SK-N-SH (cell line): Measurements from ENCODE around the gene PLD4. TPM values are rescaled to one million over a fixed set of nuclear protein-coding genes. Genes with fewer than 3 reads are reported as not detected.

Experiments used
- CTCF ChIA-PET: fragments of 300-600, 350-600 bp; formaldehyde crosslinking; extraction: SDS; loops from one replicate; lab custom pipeline; 2021; lab: Yijun Ruan, JAX
- POLR2A ChIA-PET: fragments of 350-600 bp; sonication (Branson Sonifier 250); formaldehyde crosslinking; extraction: SDS; loops from one replicate; lab custom pipeline; 2020; ENCODE audit warnings: antibody characterized with exemption, inconsistent platforms; lab: Yijun Ruan, JAX
- DNase-seq: peaks from one replicate; pipeline ENCODE4 v3.0.0; 2012
- H2AFZ ChIP-seq: fragments of 200-600 bp; sonication (generic); 2 replicates; pipeline ENCODE4 v1.8.1; 2016; ENCODE audit warnings: antibody characterized with exemption, mild to moderate bottlenecking, low read depth
- H3F3A ChIP-seq: fragments of 200-600 bp; sonication (generic); replicated peaks from 2 replicates; pipeline ENCODE3; 2016; ENCODE audit warnings: antibody characterized with exemption, mild to moderate bottlenecking; ENCODE audit not compliant: insufficient read depth
- H3K27ac ChIP-seq, 2 experiments: fragments of 200-500 bp in 1 of 2; fragments of 200-600 bp in 1 of 2; sonication (Bioruptor generic) in 1 of 2; sonication (generic), shearing (Covaris generic) in 1 of 2; 2 replicates each; pipeline versions ENCODE4 v1.5.1 to v1.6.1; 2014 to 2016; ENCODE audit warnings: low read depth in 2 of 2, inconsistent platforms in 1 of 2, low read length in 1 of 2, mild to moderate bottlenecking in 1 of 2, mixed read lengths in 1 of 2
- H3K27me3 ChIP-seq: fragments of 200-600 bp; sonication (generic), shearing (Covaris generic); 2 replicates; pipeline ENCODE4 v1.6.1; 2016; ENCODE audit warnings: mixed run types; ENCODE audit not compliant: insufficient read depth
- H3K36me3 ChIP-seq, 2 experiments: fragments of 200-500 bp in 1 of 2; fragments of 200-600 bp in 1 of 2; sonication (Bioruptor generic) in 1 of 2; sonication (generic) in 1 of 2; replicated peaks in 1 of 2; 2 replicates each; pipeline versions ENCODE3 to v1.5.1; 2014 to 2016; ENCODE audit warnings: low read length in 1 of 2, mild to moderate bottlenecking in 1 of 2; ENCODE audit not compliant: insufficient read depth in 2 of 2, control insufficient read depth in 1 of 2
- H3K4me1 ChIP-seq, 2 experiments: fragments of 200-500 bp in 1 of 2; fragments of 200-600 bp in 1 of 2; sonication (Bioruptor generic) in 1 of 2; sonication (generic), shearing (Covaris generic) in 1 of 2; 2 replicates each; pipeline versions ENCODE4 v1.5.1 to v1.6.1; 2014 to 2016; ENCODE audit warnings: low read depth in 1 of 2, low read length in 1 of 2, mixed run types in 1 of 2; ENCODE audit not compliant: insufficient read depth in 2 of 2, control insufficient read depth in 1 of 2
- H3K4me2 ChIP-seq: fragments of 200-600 bp; sonication (generic), shearing (Covaris generic); 2 replicates; pipeline ENCODE4 v1.6.1; 2017; ENCODE audit warnings: mixed run types
- H3K4me3 ChIP-seq, 2 experiments: fragments of 200-500 bp in 1 of 2; fragments of 200-600 bp in 1 of 2; sonication (Bioruptor generic) in 1 of 2; sonication (generic), shearing (Covaris generic) in 1 of 2; 2 replicates each; pipeline versions ENCODE4 v1.5.1 to v1.8.1; 2014 to 2016; ENCODE audit warnings: low read depth in 2 of 2, inconsistent platforms in 1 of 2, low read length in 1 of 2, mild to moderate bottlenecking in 1 of 2, mixed read lengths in 1 of 2, moderate library complexity in 1 of 2
- H3K79me2 ChIP-seq: fragments of 200-600 bp; sonication (generic); 2 replicates; pipeline ENCODE4 v1.8.1; 2017; ENCODE audit warnings: mild to moderate bottlenecking; ENCODE audit not compliant: insufficient read depth
- H3K9ac ChIP-seq: fragments of 200-600 bp; sonication (generic); 2 replicates; pipeline ENCODE4 v1.6.1; 2017; ENCODE audit warnings: mixed run types
- H3K9me2 ChIP-seq: fragments of 200-600 bp; sonication (generic); 2 replicates; pipeline ENCODE4 v1.6.1; 2017; ENCODE audit warnings: mixed run types
- H3K9me3 ChIP-seq: fragments of 200-600 bp; sonication (generic); 2 replicates; pipeline ENCODE4 v1.6.1; 2017; ENCODE audit warnings: mixed run types, mild to moderate bottlenecking, moderate library complexity
- H4K20me1 ChIP-seq: fragments of 200-600 bp; sonication (generic); 2 replicates; pipeline ENCODE4 v1.6.1; 2017; ENCODE audit warnings: mild to moderate bottlenecking, mixed run types; ENCODE audit not compliant: insufficient read depth
- FOSL2 ChIP-seq: IDR thresholded peaks from 2 replicates; pipeline ENCODE4 v1.4.0; 2012; ENCODE audit warnings: low read depth, mild to moderate bottlenecking, moderate library complexity, borderline replicate concordance
- FOXM1 ChIP-seq: IDR thresholded peaks from 2 replicates; pipeline ENCODE4 v1.4.0; 2012; ENCODE audit warnings: low read depth, mild to moderate bottlenecking
- RCOR1 ChIP-seq: fragments of 150-350 bp; IDR thresholded peaks from 2 replicates; pipeline ENCODE4 v1.6.1; 2017; ENCODE audit warnings: antibody characterized with exemption, low read length
- REST ChIP-seq: IDR thresholded peaks from 2 replicates; pipeline ENCODE4 v1.6.1; 2012; ENCODE audit warnings: mild to moderate bottlenecking, low read depth, low read length, moderate library complexity
- SIN3A ChIP-seq: IDR thresholded peaks from 2 replicates; pipeline ENCODE4 v1.6.1; 2012; ENCODE audit warnings: low read depth, mild to moderate bottlenecking, low read length, moderate library complexity, borderline replicate concordance
- SMC3 ChIP-seq: IDR thresholded peaks from 2 replicates; pipeline ENCODE4 v1.6.1; 2012; ENCODE audit warnings: low read depth, low read length, improper control_type of control experiment
- USF1 ChIP-seq: IDR thresholded peaks from 2 replicates; pipeline ENCODE4 v1.4.0; 2012; ENCODE audit warnings: low read depth, borderline replicate concordance
- USF2 ChIP-seq: fragments of 150-350 bp; IDR thresholded peaks from 2 replicates; pipeline ENCODE4 v1.6.1; 2017; ENCODE audit warnings: antibody characterized with exemption, low read length, low read depth, borderline replicate concordance
- WGBS: methylation state at CpG from one replicate; pipeline ENCODE4 v1.1.6; 2017; ENCODE audit warnings: low lambda C conversion rate; 5-methylcytosine and 5-hydroxymethylcytosine counted together
- polyA plus RNA-seq, 3 experiments: library from polyadenylated mRNA; depleted of rRNA; stranded (reverse); fragments of >200 nt; gene quantifications; 2 replicates each; pipeline ENCODE4 v1.2.3, GENCODE V29; 2012

Gene PLD4
- polyA plus RNA-seq, 1 of the 3 experiments (the other 2 are of a cell fraction), result 0.02 TPM

GRCh38 chr14:104977008-104977680, 52.5 kb downstream of the PLD4 start:
- peaks cover 19% of the 10 kb centered on the region for H3F3A ChIP-seq
- no peaks in the 10 kb centered on the region for H3K36me3 ChIP-seq
- H3K79me2 ChIP-seq, result peaks cover 30% of the 10 kb centered on the region; the same call in 1 of the 2 replicates
- ChIA-PET CTCF (interaction anchor here (0.7 to 11.2 kb wide), 25 partner anchors 8 to 512 kb away, joined by 3 to 284 read pairs (median 9); partner anchors contain the start of genes CDCA4 and CLBA1), POLR2A (no interaction called here)
- H3K9me2 ChIP-seq, result no peaks in the 10 kb centered on the region
- H3K27me3 ChIP-seq, result no peaks in the 10 kb centered on the region
- no peaks in the 10 kb centered on the region for H4K20me1 ChIP-seq
- no peak overlapping the region; a peak in 1 of 4 replicates for H3K27ac ChIP-seq
- 55% methylated on average over 4 of the region's 11 CpGs for WGBS
- TF ChIP-seq SMC3 (no peak), USF2 (no peak), FOXM1 (no peak), REST (no peak), USF1 (no peak), FOSL2 (no peak), RCOR1 (no peak), SIN3A (no peak)
- H3K4me3 ChIP-seq, result peak overlapping the region; percentile 71 to 81
- peak overlapping the region; percentile 75 for H3K9ac ChIP-seq
- H3K9me3 ChIP-seq, result no peaks in the 10 kb centered on the region
- no peak for DNase-seq
- H2AFZ ChIP-seq, result no peak overlapping the region
- H3K4me2 ChIP-seq, result peak overlapping the region; percentile 99
- H3K4me1 ChIP-seq, result peaks cover 34 to 75% of the 10 kb centered on the region in 2 experiments; a peak in 3 of 4 replicates
